ENCODE data around the gene LRRC42. TPM values are rescaled to one million over a fixed set of nuclear protein-coding genes. Genes with fewer than 3 reads are reported as not detected.

Gene LRRC42
- total RNA-seq, 1 experiment from 2014 or later, result 78.7 TPM

DNA sequence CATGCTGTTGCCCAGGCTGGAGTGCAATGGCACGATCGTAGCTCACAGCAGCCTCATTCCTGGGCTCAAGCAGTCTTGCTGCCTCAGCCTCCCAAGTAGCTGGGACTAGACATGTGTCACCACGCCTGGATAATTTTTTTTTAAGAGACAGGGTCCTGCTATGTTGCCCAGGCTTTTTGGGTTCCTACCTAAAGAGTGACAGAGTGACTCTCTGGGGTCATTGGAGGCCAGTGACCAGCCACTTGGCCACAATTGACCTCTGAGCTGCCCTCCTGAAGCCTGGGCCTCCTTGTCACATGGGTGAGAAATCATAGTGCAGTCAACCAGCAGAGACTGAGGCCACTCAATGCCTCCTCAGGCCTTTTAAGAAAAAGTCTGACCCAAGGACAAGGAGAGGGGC, 46.4 kb upstream of the LRRC42 start:
- Histone ChIP-seq H4K20me1 (ENCODE audit: insufficient read depth) (no peaks in the 10 kb centered on the region), H3K4me2 (no peak overlapping the region), H3K4me3 (no peak overlapping the region), H3K4me1 (replicated peaks; ENCODE audit: insufficient read depth) (peaks cover 9% of the 10 kb centered on the region), H2AFZ (no peak overlapping the region), H3K79me2 (ENCODE audit: low read depth) (no peaks in the 10 kb centered on the region), H3K36me3 (ENCODE audit: low read depth) (no peaks in the 10 kb centered on the region), H3K27me3 (ENCODE audit: insufficient read depth, low read depth) (no peaks in the 10 kb centered on the region), H3F3A (ENCODE audit: insufficient read depth, low read depth) (peaks cover 6% of the 10 kb centered on the region), H3K27ac (no peak overlapping the region), H3K9me3 (ENCODE audit: insufficient read depth, low read depth) (no peaks in the 10 kb centered on the region), H3K9me2 (ENCODE audit: insufficient read depth) (no peaks in the 10 kb centered on the region)
- DNase-seq, result no peak
- no peak for TF ChIP-seq EZH2 (IDR thresholded peaks at IDR 0.05; ENCODE audit: low read depth)
- TF ChIP-seq, protein P1, sequence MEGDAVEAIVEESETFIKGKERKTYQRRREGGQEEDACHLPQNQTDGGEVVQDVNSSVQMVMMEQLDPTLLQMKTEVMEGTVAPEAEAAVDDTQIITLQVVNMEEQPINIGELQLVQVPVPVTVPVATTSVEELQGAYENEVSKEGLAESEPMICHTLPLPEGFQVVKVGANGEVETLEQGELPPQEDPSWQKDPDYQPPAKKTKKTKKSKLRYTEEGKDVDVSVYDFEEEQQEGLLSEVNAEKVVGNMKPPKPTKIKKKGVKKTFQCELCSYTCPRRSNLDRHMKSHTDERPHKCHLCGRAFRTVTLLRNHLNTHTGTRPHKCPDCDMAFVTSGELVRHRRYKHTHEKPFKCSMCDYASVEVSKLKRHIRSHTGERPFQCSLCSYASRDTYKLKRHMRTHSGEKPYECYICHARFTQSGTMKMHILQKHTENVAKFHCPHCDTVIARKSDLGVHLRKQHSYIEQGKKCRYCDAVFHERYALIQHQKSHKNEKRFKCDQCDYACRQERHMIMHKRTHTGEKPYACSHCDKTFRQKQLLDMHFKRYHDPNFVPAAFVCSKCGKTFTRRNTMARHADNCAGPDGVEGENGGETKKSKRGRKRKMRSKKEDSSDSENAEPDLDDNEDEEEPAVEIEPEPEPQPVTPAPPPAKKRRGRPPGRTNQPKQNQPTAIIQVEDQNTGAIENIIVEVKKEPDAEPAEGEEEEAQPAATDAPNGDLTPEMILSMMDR (conservative IDR thresholded peaks at IDR 0.05), result no peak
- BruUV-seq (replicated peaks), result no TSS peak
- intact Hi-C loops (cut with micrococcal nuclease; ENCODE audit: unreplicated experiment), result no loop called here
- CTCF ChIA-PET, result no interaction called here
- POLR2A ChIA-PET (ENCODE audit: unreplicated experiment), result interaction anchor here (0.6 to 0.8 kb wide), 2 partner anchors 23 to 46 kb away, joined by 3 to 8 read pairs; partner anchors contain the start of gene IFT25

DNA sequence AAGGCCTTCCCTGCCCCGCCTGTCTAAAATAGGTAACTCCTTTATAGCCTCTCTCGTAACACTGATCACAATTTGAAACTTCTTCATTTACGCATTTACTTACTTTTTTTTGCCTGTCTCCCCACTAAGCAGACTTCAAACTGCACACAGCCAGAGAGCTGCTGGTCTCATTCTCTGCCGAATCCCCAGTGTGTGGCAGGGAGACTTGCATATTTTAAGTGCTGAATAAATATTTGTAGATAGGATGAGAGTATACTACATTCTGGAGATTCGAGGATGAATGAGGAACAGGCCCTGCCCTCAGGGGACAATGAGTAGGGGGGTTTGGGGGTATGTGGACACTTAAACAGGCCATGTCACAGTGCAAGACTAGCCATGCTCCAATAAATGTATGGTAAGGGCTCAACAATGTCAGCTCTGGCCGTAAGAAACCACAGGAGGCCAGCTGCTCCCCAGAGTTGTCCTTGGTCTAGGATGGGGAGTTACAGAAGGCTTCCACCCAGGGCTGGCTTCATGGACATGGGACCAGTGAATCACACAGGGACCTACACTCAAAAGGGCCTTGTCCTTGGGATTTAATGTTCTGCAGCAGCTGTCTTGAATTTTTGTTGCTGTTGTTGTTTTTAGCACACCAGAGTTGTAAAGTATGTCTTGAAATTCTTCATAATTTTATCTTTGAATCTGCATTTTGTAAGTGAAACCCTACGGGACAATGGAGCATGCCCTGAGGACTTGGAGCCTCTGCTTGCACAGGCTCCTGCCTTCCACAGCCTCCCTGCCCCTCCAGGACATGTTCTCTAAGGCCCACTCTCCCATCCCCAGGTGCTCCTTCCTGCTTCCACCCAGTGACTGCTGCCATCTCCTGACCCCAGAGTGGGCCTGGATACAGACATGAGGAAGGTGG, 43.7 kb upstream of the LRRC42 start:
- H3K4me3 ChIP-seq, result no peak overlapping the region
- no peaks in the 10 kb centered on the region for H3K9me2 ChIP-seq (ENCODE audit: insufficient read depth)
- H2AFZ ChIP-seq, result no peak overlapping the region
- H3K27me3 ChIP-seq (ENCODE audit: insufficient read depth, low read depth), result no peaks in the 10 kb centered on the region
- CTCF ChIA-PET, result no interaction called here
- no peaks in the 10 kb centered on the region for H3K79me2 ChIP-seq (ENCODE audit: low read depth)
- no peaks in the 10 kb centered on the region; the same call in 1 of the 2 replicates for H3F3A ChIP-seq (ENCODE audit: insufficient read depth, low read depth)
- BruUV-seq (replicated peaks), result no TSS peak
- POLR2A ChIA-PET (ENCODE audit: unreplicated experiment), result no interaction called here
- H4K20me1 ChIP-seq (ENCODE audit: insufficient read depth), result no peaks in the 10 kb centered on the region
- no peak for DNase-seq
- H3K9me3 ChIP-seq (ENCODE audit: insufficient read depth, low read depth), result no peaks in the 10 kb centered on the region
- TF ChIP-seq, protein P1 (conservative IDR thresholded peaks at IDR 0.05), result no peak
- no peak for TF ChIP-seq EZH2 (IDR thresholded peaks at IDR 0.05; ENCODE audit: low read depth)
- H3K4me1 ChIP-seq (replicated peaks; ENCODE audit: insufficient read depth), result no peaks in the 10 kb centered on the region
- no peaks in the 10 kb centered on the region for H3K36me3 ChIP-seq (ENCODE audit: low read depth)
- intact Hi-C loops (cut with micrococcal nuclease; ENCODE audit: unreplicated experiment), result no loop called here
- H3K27ac ChIP-seq, result no peak overlapping the region
- no peak overlapping the region for H3K4me2 ChIP-seq

DNA sequence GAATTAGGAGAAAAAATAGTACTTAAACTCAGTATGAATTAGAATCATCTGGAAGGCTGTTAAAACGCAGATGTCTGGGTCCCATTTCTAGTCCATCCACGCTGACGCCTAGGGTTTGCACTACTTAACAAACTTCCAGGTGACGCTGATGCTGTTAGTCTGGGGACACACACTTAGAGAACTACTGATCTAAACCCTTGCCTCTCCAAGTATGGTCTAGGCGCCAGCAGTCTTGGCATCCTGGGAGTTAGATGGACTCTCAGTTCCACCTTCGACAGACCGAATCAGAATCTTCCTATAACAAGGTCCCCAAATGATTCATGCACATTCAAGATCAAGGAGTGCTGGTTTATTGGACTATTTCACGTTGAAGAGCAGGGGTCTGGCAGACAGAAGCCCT, 40.6 kb upstream of the LRRC42 start:
- H3K4me1 ChIP-seq (replicated peaks; ENCODE audit: insufficient read depth), result peaks cover 10% of the 10 kb centered on the region
- H3K9me2 ChIP-seq (ENCODE audit: insufficient read depth), result no peaks in the 10 kb centered on the region
- no peak overlapping the region for H3K4me2 ChIP-seq
- H3F3A ChIP-seq (ENCODE audit: insufficient read depth, low read depth), result no peaks in the 10 kb centered on the region; the same call in 1 of the 2 replicates
- CTCF ChIA-PET, result interaction anchor here (0.6 kb wide), 1 partner anchor 31 kb away, joined by 9 read pairs; no protein-coding TSS in a partner anchor
- POLR2A ChIA-PET (ENCODE audit: unreplicated experiment), result no interaction called here
- H3K27ac ChIP-seq, result no peak overlapping the region
- H4K20me1 ChIP-seq (ENCODE audit: insufficient read depth), result no peaks in the 10 kb centered on the region
- H3K9me3 ChIP-seq (ENCODE audit: insufficient read depth, low read depth), result no peaks in the 10 kb centered on the region
- TF ChIP-seq, protein P1 (conservative IDR thresholded peaks at IDR 0.05), result no peak
- no peak for TF ChIP-seq EZH2 (IDR thresholded peaks at IDR 0.05; ENCODE audit: low read depth)
- intact Hi-C loops (cut with micrococcal nuclease; ENCODE audit: unreplicated experiment), result no loop called here
- no peaks in the 10 kb centered on the region for H3K36me3 ChIP-seq (ENCODE audit: low read depth)
- no peaks in the 10 kb centered on the region for H3K27me3 ChIP-seq (ENCODE audit: insufficient read depth, low read depth)
- H3K79me2 ChIP-seq (ENCODE audit: low read depth), result no peaks in the 10 kb centered on the region
- no peak overlapping the region for H3K4me3 ChIP-seq
- no TSS peak for BruUV-seq (replicated peaks)
- no peak for DNase-seq
- H2AFZ ChIP-seq, result no peak overlapping the region

Measured in PC-9 (cell line).